Right renal pelvis (tissue), 4 donors: ENCODE measurements around the gene TMA16. TPM values are rescaled to one million over a fixed set of nuclear protein-coding genes. Genes with fewer than 3 reads are reported as not detected.
"Not testable (repeated sequence)": the region's sequence is repeated elsewhere in the genome, so short reads cannot be mapped to it uniquely, and the experiment has no call there.

Experiments
- DNase-seq, 4 donors: peaks; one replicate each; pipeline ENCODE4 v3.0.0-alpha.2; 2013; ENCODE audit warnings: low read depth in 4 of 4, low spot score in 3 of 4, missing footprints in 1 of 4
- polyA plus RNA-seq, 4 donors: library from polyadenylated mRNA; unstranded; fragments of 120-200 nt; gene quantifications; one replicate each; pipeline ENCODE4 v1.2.1, GENCODE V29; 2013; ENCODE audit not compliant: insufficient read length in 4 of 4

The TMA16 gene
- polyA plus RNA-seq, 4 donors = 33.4 to 36.4 (median 34.9) TPM

DNA sequence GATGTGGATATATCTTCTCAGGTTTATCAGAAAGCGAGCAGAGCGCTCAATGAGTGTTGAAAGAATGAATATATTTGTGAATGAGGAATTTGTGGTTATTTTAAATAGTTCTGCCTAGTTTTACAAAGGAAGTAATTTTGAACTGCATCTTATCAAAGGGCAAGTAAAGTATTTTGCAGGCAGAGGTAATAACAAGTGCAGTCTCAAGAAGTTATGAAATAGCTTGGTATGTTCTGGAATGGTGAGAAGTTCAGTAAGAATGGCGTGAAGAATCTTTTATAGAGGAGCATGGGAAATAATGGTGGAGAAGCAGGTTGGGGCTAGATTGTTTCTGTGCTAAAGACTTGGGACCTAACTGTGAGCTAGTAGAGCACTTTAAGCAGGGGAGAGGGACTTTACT is 10.9 kb downstream of the TMA16 start:
- DNase-seq = no peak

GRCh38 chr4:163515198-163515597 is 20.7 kb downstream of the TMA16 start:
- DNase-seq = no peak

- DNase-seq = no peak
Observed at GRCh38 chr4:163523791-163524365, 29.4 kb downstream of the TMA16 start.

GRCh38 chr4:163525982-163526381 is 31.5 kb downstream of the TMA16 start:
- no peak for DNase-seq

GRCh38 chr4:163527172-163527571 is 32.7 kb downstream of the TMA16 start:
- DNase-seq = no peak

GRCh38 chr4:163528653-163529052 is 34.2 kb downstream of the TMA16 start:
- DNase-seq = no peak

GRCh38 chr4:163534056-163534455 is 39.6 kb downstream of the TMA16 start:
- no peak for DNase-seq

GRCh38 chr4:163535657-163536056 is 41.2 kb downstream of the TMA16 start:
- no peak for DNase-seq

DNA sequence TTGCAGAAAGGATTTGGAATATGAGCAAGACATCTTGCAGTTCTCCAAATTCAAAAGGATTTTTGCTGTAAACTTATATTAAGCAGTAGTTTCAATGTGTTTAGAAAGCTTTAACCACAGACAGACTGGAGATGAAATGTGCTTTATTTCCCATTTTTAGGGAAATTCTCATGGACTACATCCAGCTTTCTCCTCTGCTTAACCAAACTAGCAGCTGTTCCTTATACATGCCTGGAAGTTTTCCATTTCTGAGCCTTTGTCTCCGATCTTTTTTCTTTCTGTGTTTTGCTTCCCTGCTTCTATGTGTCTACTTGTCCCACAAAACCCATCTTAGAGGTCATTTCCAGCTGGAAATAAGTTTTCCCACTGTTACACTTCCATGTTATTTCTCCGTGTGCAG is 41.6 kb downstream of the TMA16 start:
- DNase-seq = no peak

DNA sequence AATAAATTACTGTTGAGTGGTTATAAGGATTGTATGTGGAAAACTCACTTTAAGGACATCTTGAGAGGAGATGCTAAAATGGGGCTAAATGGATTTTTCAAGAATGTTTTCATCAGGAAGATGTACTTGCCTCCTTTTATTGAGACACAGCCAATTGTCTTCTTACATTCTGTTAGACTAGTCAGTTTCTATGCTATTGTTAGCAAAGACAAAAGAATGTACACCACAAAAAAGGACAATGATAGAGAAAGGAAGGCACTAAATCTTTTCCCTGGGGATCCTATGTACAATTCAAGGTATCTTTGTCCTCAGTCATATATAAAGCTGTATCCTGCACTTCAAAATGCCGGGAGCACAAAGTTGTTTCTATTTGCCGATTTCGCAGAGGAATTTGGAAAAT is 42.6 kb downstream of the TMA16 start:
- DNase-seq = no peak

DNA sequence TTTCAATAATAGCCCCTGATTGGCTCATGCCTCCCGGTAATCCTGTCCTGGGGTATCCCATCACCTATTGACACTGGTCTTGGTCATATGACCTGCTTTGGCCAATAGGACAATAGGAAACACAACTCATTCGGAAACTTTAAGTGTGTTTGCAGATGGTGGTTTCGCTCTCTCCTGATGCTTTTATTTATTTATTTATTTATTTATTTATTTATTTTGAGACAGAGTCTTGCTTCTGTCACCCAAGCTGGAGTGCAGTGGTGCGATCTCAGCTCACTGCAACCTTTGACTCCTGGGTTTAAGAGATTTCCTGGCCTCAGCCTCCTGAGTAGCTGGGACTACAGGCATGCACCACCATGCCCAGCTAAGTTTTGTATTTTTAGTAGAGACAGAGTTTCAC is 44.3 kb downstream of the TMA16 start:
- not testable (repeated sequence) for DNase-seq

GRCh38 chr4:163540448-163540847 is 46.0 kb downstream of the TMA16 start:
- DNase-seq = no peak

GRCh38 chr4:163540977-163541376 is 46.5 kb downstream of the TMA16 start:
- no peak for DNase-seq

GRCh38 chr4:163542275-163542674 is 47.8 kb downstream of the TMA16 start:
- DNase-seq = no peak

DNA sequence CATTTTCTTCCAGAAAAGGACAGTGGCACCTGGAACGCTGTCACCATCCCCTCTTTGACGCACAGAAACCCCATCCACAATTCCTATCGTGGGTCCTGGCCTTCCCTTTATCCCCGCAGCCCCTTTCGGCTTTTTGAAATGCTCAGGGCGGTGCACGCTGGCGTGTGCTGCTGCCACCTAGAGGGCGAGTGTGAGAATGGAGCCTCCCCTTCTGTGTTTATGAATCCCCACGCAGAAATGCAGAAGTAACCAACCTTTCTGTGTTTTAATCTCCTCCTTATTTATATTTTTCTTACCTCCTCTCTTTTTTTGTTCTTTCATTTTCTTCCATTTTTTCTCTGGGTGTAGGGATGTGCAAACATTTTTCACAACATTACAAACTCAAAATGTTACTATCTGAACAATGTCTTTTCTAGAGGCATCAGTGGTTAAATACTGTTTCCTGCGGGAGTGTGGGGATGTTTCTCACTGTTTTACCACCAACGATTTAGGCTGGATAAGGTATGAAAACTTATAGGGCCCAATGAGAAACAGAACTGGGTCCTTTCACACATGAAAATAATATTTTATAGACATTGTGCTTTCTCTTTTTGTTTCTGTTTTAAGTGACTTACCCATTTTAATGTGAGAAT is 50.0 kb downstream of the TMA16 start:
- peak in 2 of 4 donors; percentile 28 to 41 for DNase-seq

- DNase-seq = peak in 1 of 4 donors; percentile 43
Observed at GRCh38 chr4:163548481-163549243, 54.2 kb downstream of the TMA16 start.

DNA sequence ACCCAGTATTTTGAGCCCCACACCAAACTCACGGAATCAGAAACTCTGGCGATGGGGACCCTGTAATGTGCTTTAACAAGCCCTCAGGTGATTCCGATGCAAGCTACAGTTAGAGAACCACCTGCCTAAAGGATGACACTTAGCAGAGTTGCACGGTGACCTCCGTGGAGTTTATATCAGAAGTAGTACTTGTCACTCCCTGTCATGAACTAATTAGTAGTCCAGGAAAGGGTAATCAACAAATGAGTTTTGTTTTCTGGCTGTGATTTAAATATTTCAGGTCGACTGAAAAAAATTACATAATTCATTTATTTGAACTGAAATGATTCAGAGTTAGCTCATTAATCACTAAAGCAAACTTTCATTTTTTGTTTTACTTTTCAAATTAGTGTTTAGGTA is 56.4 kb downstream of the TMA16 start:
- DNase-seq = no peak

- DNase-seq = no peak
Observed at GRCh38 chr4:163553146-163553545, 58.7 kb downstream of the TMA16 start.

DNA sequence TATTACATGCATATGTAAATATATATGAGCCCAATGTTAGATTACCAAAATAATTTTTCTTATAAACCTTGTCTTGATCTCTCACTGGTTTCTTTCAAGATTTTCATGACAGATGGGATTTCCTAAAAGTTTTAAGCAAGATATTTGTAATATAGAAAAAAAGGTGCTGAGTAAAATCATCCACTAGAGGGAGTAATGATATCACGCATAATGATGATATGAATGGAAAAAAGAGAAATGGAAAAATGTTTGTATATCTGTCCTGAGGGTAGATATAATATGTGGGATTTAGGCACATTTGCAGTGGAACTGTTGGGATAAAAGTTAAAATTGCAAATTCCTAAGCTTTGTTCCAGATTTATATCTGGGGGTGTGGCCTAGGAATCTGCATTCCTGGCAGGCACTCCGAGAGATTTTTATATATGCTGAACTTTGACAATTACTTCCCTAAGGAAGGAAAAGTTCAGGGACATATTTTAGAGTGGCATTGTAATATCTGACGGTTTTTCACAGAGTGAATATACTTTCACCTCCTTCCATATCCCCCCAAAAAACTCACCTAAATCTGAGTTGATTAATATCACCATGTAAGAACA is 60.5 kb downstream of the TMA16 start:
- no peak for DNase-seq

GRCh38 chr4:163556177-163556576 is 61.7 kb downstream of the TMA16 start:
- DNase-seq = no peak

DNA sequence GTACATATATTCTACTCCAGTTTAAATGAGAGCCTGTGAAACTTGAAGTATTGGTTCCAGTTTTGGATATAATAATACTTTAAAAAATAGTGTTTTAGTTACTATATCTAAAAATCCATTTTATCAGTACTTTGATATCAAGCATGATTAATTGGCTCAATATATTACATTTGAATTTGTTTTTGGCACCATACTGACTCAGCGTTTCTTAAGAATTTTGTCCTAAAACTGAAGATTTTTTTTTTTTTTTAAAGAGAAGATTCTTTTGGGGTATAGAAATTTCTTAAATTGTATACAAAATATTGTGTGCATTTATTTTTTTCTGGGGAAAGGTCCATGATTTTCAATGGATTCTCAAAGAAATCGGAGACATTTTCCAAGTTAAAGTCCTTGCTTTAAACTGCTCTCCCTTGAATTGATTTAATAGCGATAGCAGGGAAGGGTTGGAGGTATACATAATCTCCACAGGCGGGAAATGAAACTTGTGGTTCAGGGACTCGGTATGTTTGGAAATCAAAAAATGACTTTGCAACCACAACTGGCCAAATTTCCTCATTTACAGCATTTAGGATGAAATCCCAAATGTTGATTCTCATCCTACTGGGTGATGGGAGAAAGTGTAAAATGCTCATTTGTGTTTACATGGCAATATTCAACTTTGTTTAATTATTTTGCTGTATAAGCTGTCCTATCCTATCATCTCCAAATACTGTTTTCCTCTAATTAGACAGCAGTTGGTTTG is 62.3 kb downstream of the TMA16 start:
- no peak for DNase-seq
